K562 (cell line): ENCODE data around the gene SFXN5. TPM values are rescaled to one million over a fixed set of nuclear protein-coding genes. Genes with fewer than 3 reads are reported as not detected.

ENCODE experiments used
- ATAC-seq: fragments of 200-7000 bp; cut with Tn5 transposase; 3 replicates; pipeline ENCODE4 v1.9.1; 2020; ENCODE audit warnings: moderate library complexity
- BruUV-seq: library from RNA; stranded (reverse); fragments of 400-500 nt; replicated peaks from 2 replicates; lab custom pipeline; 2021; lab: Mats Ljungman, UMichigan
- CTCF ChIA-PET: fragments of 300-600 bp; formaldehyde crosslinking; extraction: SDS; loops from one replicate; lab custom pipeline; 2021; ENCODE audit warnings: low intra/inter-chr PET ratio; lab: Yijun Ruan, JAX
- POLR2A ChIA-PET: fragments of 300-600, 350-650 bp; sonication (Branson Sonifier 250); formaldehyde crosslinking; extraction: SDS; loops from one replicate; lab custom pipeline; 2021; ENCODE audit warnings: antibody characterized with exemption, inconsistent platforms; lab: Yijun Ruan, JAX
- DNase-seq, 4 experiments: peaks; one replicate each; pipeline versions ENCODE4 v3.0.0 to v3.0.0-alpha.2; 2011 to 2018; ENCODE audit warnings: low spot score in 3 of 4, mixed read lengths in 3 of 4; ENCODE audit errors: extremely low read depth in 1 of 4
- FAIRE-seq: peaks from 2 replicates; lab custom pipeline; 2011; peaks lifted over from hg19 to GRCh38; lab: Jason Lieb, UNC
- H2AFZ ChIP-seq: 2 replicates; pipeline ENCODE4 v1.6.0; 2011; ENCODE audit warnings: low read depth, low read length, control low read depth, inconsistent platforms
- H3K27ac ChIP-seq: fragments of 200-600 bp; 3 replicates; pipeline ENCODE4 v1.8.0; 2011; ENCODE audit warnings: low read depth, mild to moderate bottlenecking, control low read depth, inconsistent platforms, low read length, moderate library complexity, mixed read lengths; ENCODE audit errors: extremely low read depth
- H3K27me3 ChIP-seq, 2 experiments: fragments of 300-600 bp in 1 of 2; 2 replicates in 1 of 2; 3 replicates in 1 of 2; pipeline versions ENCODE4 v1.6.0 to v1.8.0; 2011; ENCODE audit warnings: inconsistent platforms in 2 of 2, low read length in 2 of 2, mild to moderate bottlenecking in 1 of 2, mixed read lengths in 1 of 2, moderate library complexity in 1 of 2; ENCODE audit not compliant: control insufficient read depth in 2 of 2, insufficient read depth in 2 of 2
- H3K36me3 ChIP-seq: fragments of 300-600 bp; 3 replicates; pipeline ENCODE4 v1.8.0; 2011; ENCODE audit warnings: mild to moderate bottlenecking, low read length, inconsistent platforms; ENCODE audit not compliant: control insufficient read depth, insufficient read depth
- H3K4me1 ChIP-seq, 2 experiments: fragments of 200-600 bp in 1 of 2; replicated peaks in 1 of 2; 2 replicates in 1 of 2; 3 replicates in 1 of 2; pipeline versions ENCODE4 v1.5.1 to v1.8.0; 2011; ENCODE audit warnings: inconsistent platforms in 2 of 2, low read length in 2 of 2, mild to moderate bottlenecking in 1 of 2, mixed read lengths in 1 of 2, moderate library complexity in 1 of 2; ENCODE audit not compliant: control insufficient read depth in 2 of 2, insufficient read depth in 2 of 2
- H3K4me2 ChIP-seq: 2 replicates; pipeline ENCODE4 v1.6.1; 2011; ENCODE audit warnings: low read length, control low read depth, inconsistent platforms, mixed read lengths; ENCODE audit not compliant: insufficient read depth
- H3K4me3 ChIP-seq: fragments of 200-600 bp; sonication (generic), shearing (Covaris generic); 2 replicates; pipeline ENCODE4 v1.5.1; 2016; ENCODE audit warnings: control low read depth, inconsistent platforms
- H3K79me2 ChIP-seq: fragments of 200-600 bp; 3 replicates; pipeline ENCODE4 v1.8.0; 2011; ENCODE audit warnings: low read length, inconsistent platforms; ENCODE audit not compliant: control insufficient read depth, insufficient read depth
- H3K9ac ChIP-seq, 2 experiments: 2 replicates each; pipeline versions ENCODE4 v1.6.0 to v1.6.1; 2011; ENCODE audit warnings: low read depth in 2 of 2, low read length in 2 of 2, control low read depth in 1 of 2, inconsistent platforms in 1 of 2, mild to moderate bottlenecking in 1 of 2, mixed read lengths in 1 of 2; ENCODE audit not compliant: insufficient read depth in 1 of 2
- H3K9me1 ChIP-seq: one replicate; pipeline ENCODE4 v1.6.0; 2011; ENCODE audit warnings: inconsistent platforms, mild to moderate bottlenecking, low read length, moderate library complexity; ENCODE audit not compliant: control insufficient read depth, insufficient read depth
- H3K9me3 ChIP-seq: replicated peaks from 2 replicates; pipeline ENCODE4 v1.5.1; 2011; ENCODE audit warnings: low read depth, low read length, inconsistent platforms; ENCODE audit not compliant: control insufficient read depth, insufficient read depth
- H4K20me1 ChIP-seq: replicated peaks from 2 replicates; pipeline ENCODE4 v1.6.1; 2011; ENCODE audit warnings: low read length, inconsistent platforms, mixed read lengths; ENCODE audit not compliant: control insufficient read depth, insufficient read depth
- COPS2 ChIP-seq: fragments of 450-650 bp; conservative IDR thresholded peaks from 2 replicates; pipeline ENCODE4 v1.6.1; 2016; ENCODE audit warnings: mild to moderate bottlenecking, moderate library complexity
- E2F3 ChIP-seq: fragments of 250-450 bp; sonication (Bioruptor Pico); IDR thresholded peaks from 2 replicates; pipeline ENCODE4 v1.4.0; 2020; ENCODE audit warnings: mild to moderate bottlenecking
- PYGO2 ChIP-seq: fragments of 450-650 bp; IDR thresholded peaks from 2 replicates; pipeline ENCODE4 v1.6.1; 2016; ENCODE audit warnings: mild to moderate bottlenecking, missing genetic modification characterization, moderate library complexity, missing compliant biosample characterization
- SIN3B ChIP-seq: fragments of 450-650 bp; IDR thresholded peaks from 2 replicates; pipeline ENCODE4 v1.6.1; 2017; ENCODE audit warnings: low read depth, mild to moderate bottlenecking, moderate library complexity
- SMAD1 ChIP-seq: fragments of 150-350 bp; IDR thresholded peaks from 2 replicates; pipeline ENCODE4 v1.6.1; 2014; ENCODE audit warnings: low read length, low read depth; ENCODE audit not compliant: partially characterized antibody
- THRB ChIP-seq: fragments of 450-650 bp; formaldehyde crosslinking; conservative IDR thresholded peaks from 2 replicates; pipeline ENCODE4 v1.4.0; 2022; ENCODE audit warnings: mild to moderate bottlenecking, missing genetic modification characterization
- ZFPM2 ChIP-seq: fragments of 250-450 bp; sonication (Bioruptor Pico); IDR thresholded peaks from 2 replicates; pipeline ENCODE4 v1.5.1; 2022; ENCODE audit warnings: mild to moderate bottlenecking
- WGBS: fragments of 100-300 bp; shearing (Covaris generic); methylation state at CpG from one replicate; pipeline ENCODE4 v1.1.6; 2016; ENCODE audit warnings: low coverage, mixed read lengths; ENCODE audit not compliant: insufficient coverage; ENCODE audit errors: missing lambda C conversion rate; 5-methylcytosine and 5-hydroxymethylcytosine counted together
- in situ Hi-C: fragments of 300-500 bp; cut with MboI; formaldehyde crosslinking; loops from 4 replicates; pipeline ENCODE4 v1.15.0; 2018; ENCODE audit warnings: inconsistent platforms, mixed read lengths
- intact Hi-C: fragments of 100-400 bp; cut with micrococcal nuclease; formaldehyde crosslinking; loops from 2 replicates; pipeline ENCODE4 v1.14.2; 2022
- polyA plus RNA-seq, 8 experiments: library from polyadenylated mRNA; depleted of rRNA in 4 of 8; stranded (reverse) in 5 of 8; unstranded in 3 of 8; fragments of >200 nt; fragmentation: Nextera tagmentation in 2 of 8; fragmentation: Illumina TruSeq in 1 of 8; extraction: Ambion mirVana in 2 of 8; extraction: Trizol in 1 of 8; gene quantifications; 2 replicates each; pipeline versions ENCODE4 v1.2.1 to v1.2.3, GENCODE V29; 2011 to 2014; ENCODE audit warnings: inconsistent platforms in 1 of 8, missing spikeins in 1 of 8
- total RNA-seq, 7 experiments: library from RNA; depleted of rRNA in 6 of 7; stranded (reverse); fragments of >200 nt in 6 of 7; fragmentation: Illumina TruSeq in 2 of 7; extraction: Trizol in 2 of 7; gene quantifications; 2 replicates each; pipeline versions ENCODE4 v1.2.1 to v1.2.3, GENCODE V29; 2011 to 2021; ENCODE audit warnings: low replicate concordance in 1 of 7
- TF ChIP-seq, protein P1 (sequence below): sonication (generic); formaldehyde crosslinking; IDR thresholded peaks from 2 replicates; pipeline ENCODE4 v1.8.1; 2023; ENCODE audit warnings: mild to moderate bottlenecking, missing genetic modification reagents
- TF ChIP-seq, protein P2 (sequence below): sonication (generic); formaldehyde crosslinking; IDR thresholded peaks from 2 replicates; pipeline ENCODE4 v1.8.1; 2023; ENCODE audit warnings: mild to moderate bottlenecking, missing genetic modification reagents
- TF ChIP-seq, protein P3 (sequence below): sonication (generic); formaldehyde crosslinking; IDR thresholded peaks from 2 replicates; pipeline ENCODE4 v1.8.0; 2023; ENCODE audit warnings: mild to moderate bottlenecking, missing genetic modification reagents

The SFXN5 gene
- total and polyA plus RNA-seq, 9 of the 15 experiments (the other 6 are each of a cell fraction or from before 2014, with no cell fraction given): 8.3 to 22.6 (median 16.0) TPM

DNA sequence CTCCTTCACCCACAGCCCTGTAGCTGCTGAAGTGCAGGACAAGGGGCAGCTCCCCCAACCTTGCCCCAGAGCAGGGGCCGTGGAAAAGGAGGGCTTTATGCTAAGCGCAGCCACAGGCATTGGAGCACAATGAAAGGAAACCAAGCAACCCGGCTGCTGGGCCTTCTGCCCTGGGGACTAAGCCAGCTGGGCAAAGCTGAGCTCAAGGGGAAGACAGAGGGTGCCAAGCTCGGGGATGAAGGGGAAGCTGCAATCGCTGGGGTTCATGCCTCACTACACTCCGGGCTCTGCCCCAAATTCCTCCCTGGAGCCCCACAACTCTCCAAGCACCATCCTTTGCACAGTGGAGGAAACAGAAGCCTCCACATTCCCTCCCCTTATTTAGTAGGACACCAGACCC, 12.4 kb downstream of the SFXN5 start:
- Histone ChIP-seq H3K27ac (no peak overlapping the region), H3K4me2 (no peak overlapping the region), H4K20me1 (no peaks in the 10 kb centered on the region), H3K9ac (no peak overlapping the region; a peak in 1 of 4 replicates), H3K9me3 (no peaks in the 10 kb centered on the region), H3K4me3 (no peak overlapping the region), H3K36me3 (peaks cover 18% of the 10 kb centered on the region), H3K4me1 (peaks cover 8 to 19% of the 10 kb centered on the region in 2 experiments; a peak in 4 of 5 replicates), H3K79me2 (peaks cover 32% of the 10 kb centered on the region), H3K9me1 (no peaks in the 10 kb centered on the region), H3K27me3 (no peaks in the 10 kb centered on the region), H2AFZ (no peak overlapping the region)
- ChIA-PET CTCF (no interaction called here), POLR2A (interaction anchor here (1.3 kb wide), 1 partner anchor 10 kb away, joined by 3 read pairs; no protein-coding TSS in a partner anchor)
- no peak for ATAC-seq
- FAIRE-seq: no peak
- BruUV-seq: no TSS peak
- DNase-seq: no peak
- 84% methylated on average over 6 of the region's 6 CpGs for WGBS
- in situ Hi-C loops: no loop called here
- intact Hi-C loops: no loop called here
- no peak for TF ChIP-seq SIN3B
- TF ChIP-seq, protein P1, sequence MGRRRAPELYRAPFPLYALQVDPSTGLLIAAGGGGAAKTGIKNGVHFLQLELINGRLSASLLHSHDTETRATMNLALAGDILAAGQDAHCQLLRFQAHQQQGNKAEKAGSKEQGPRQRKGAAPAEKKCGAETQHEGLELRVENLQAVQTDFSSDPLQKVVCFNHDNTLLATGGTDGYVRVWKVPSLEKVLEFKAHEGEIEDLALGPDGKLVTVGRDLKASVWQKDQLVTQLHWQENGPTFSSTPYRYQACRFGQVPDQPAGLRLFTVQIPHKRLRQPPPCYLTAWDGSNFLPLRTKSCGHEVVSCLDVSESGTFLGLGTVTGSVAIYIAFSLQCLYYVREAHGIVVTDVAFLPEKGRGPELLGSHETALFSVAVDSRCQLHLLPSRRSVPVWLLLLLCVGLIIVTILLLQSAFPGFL: no peak
- TF ChIP-seq ZFPM2: no peak
- TF ChIP-seq E2F3: no peak
- no peak for TF ChIP-seq THRB (CRISPR knock-in tag)
- no peak for TF ChIP-seq SMAD1
- TF ChIP-seq, protein P2, sequence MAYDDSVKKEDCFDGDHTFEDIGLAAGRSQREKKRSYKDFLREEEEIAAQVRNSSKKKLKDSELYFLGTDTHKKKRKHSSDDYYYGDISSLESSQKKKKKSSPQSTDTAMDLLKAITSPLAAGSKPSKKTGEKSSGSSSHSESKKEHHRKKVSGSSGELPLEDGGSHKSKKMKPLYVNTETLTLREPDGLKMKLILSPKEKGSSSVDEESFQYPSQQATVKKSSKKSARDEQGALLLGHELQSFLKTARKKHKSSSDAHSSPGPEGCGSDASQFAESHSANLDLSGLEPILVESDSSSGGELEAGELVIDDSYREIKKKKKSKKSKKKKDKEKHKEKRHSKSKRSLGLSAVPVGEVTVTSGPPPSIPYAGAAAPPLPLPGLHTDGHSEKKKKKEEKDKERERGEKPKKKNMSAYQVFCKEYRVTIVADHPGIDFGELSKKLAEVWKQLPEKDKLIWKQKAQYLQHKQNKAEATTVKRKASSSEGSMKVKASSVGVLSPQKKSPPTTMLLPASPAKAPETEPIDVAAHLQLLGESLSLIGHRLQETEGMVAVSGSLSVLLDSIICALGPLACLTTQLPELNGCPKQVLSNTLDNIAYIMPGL: no peak
- TF ChIP-seq, protein P3, sequence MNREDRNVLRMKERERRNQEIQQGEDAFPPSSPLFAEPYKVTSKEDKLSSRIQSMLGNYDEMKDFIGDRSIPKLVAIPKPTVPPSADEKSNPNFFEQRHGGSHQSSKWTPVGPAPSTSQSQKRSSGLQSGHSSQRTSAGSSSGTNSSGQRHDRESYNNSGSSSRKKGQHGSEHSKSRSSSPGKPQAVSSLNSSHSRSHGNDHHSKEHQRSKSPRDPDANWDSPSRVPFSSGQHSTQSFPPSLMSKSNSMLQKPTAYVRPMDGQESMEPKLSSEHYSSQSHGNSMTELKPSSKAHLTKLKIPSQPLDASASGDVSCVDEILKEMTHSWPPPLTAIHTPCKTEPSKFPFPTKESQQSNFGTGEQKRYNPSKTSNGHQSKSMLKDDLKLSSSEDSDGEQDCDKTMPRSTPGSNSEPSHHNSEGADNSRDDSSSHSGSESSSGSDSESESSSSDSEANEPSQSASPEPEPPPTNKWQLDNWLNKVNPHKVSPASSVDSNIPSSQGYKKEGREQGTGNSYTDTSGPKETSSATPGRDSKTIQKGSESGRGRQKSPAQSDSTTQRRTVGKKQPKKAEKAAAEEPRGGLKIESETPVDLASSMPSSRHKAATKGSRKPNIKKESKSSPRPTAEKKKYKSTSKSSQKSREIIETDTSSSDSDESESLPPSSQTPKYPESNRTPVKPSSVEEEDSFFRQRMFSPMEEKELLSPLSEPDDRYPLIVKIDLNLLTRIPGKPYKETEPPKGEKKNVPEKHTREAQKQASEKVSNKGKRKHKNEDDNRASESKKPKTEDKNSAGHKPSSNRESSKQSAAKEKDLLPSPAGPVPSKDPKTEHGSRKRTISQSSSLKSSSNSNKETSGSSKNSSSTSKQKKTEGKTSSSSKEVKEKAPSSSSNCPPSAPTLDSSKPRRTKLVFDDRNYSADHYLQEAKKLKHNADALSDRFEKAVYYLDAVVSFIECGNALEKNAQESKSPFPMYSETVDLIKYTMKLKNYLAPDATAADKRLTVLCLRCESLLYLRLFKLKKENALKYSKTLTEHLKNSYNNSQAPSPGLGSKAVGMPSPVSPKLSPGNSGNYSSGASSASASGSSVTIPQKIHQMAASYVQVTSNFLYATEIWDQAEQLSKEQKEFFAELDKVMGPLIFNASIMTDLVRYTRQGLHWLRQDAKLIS (CRISPR knock-in tag): no peak
- no peak for TF ChIP-seq COPS2
- TF ChIP-seq PYGO2 (tag): no peak
